NT2/D1 (cell line): Measurements from ENCODE around the gene VTI1A.
"Not testable (repeated sequence)": the region's sequence is repeated elsewhere in the genome, so short reads cannot be mapped to it uniquely, and the experiment has no call there.

Source experiments
- DNase-seq: peaks from one replicate; pipeline ENCODE4 v3.0.0-alpha.2; 2011; ENCODE audit warnings: low read depth, low spot score
- H3K27me3 ChIP-seq: 2 replicates; pipeline ENCODE4 v1.6.0; 2011; ENCODE audit warnings: mild to moderate bottlenecking; ENCODE audit not compliant: insufficient read length, insufficient read depth
- H3K36me3 ChIP-seq: 2 replicates; pipeline ENCODE4 v1.6.1; 2011; ENCODE audit warnings: mild to moderate bottlenecking, low read length, mixed read lengths; ENCODE audit not compliant: insufficient read depth, insufficient read length
- H3K4me1 ChIP-seq: 2 replicates; pipeline ENCODE4 v1.5.1; 2011; ENCODE audit not compliant: insufficient read depth, insufficient read length
- H3K4me3 ChIP-seq: 2 replicates; pipeline ENCODE4 v1.5.1; 2011; ENCODE audit warnings: low read depth; ENCODE audit not compliant: insufficient read length
- H3K9ac ChIP-seq: 2 replicates; pipeline ENCODE4 v1.6.0; 2011; ENCODE audit warnings: low read depth; ENCODE audit not compliant: insufficient read length
- H3K9me3 ChIP-seq: 2 replicates; pipeline ENCODE4 v1.5.1; 2011; ENCODE audit warnings: mild to moderate bottlenecking, low read length; ENCODE audit not compliant: insufficient read depth
- SUZ12 ChIP-seq: IDR thresholded peaks from 2 replicates; pipeline ENCODE4 v1.6.1; 2011; ENCODE audit not compliant: insufficient read length, insufficient read depth; ENCODE audit errors: extremely low read depth
- YY1 ChIP-seq: IDR thresholded peaks from 2 replicates; pipeline ENCODE4 v1.6.1; 2011; ENCODE audit not compliant: insufficient read length, insufficient read depth
- ZNF274 ChIP-seq: IDR thresholded peaks from 2 replicates; pipeline ENCODE4 v1.6.1; 2011; ENCODE audit warnings: mild to moderate bottlenecking, low read depth, low read length

The VTI1A gene

DNA sequence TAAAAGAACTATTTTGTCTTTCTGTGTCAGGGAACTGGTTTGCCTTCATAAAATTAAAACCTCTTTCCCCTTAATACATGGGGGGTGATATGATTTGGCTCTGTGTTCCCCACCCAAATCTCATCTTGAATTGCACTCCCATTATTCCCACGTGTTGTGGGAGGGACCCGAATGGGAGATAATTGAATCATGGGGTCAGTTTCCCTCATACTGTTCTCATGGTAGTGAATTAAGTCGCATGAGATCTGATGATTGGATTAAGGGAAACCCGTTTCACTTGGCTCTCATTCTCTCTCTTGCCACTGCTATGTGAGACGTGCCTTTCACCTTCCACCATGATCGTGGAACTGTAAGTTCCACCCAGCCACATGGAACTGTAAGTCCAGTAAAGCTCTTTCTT, 142.1 kb downstream of the VTI1A start:
- H3K36me3 ChIP-seq, result no peaks in the 10 kb centered on the region
- H3K27me3 ChIP-seq, result no peaks in the 10 kb centered on the region
- H3K4me1 ChIP-seq, result no peaks in the 10 kb centered on the region
- no peak for DNase-seq
- no peak for TF ChIP-seq ZNF274
- no peak for TF ChIP-seq YY1
- TF ChIP-seq SUZ12, result no peak
- H3K9me3 ChIP-seq, result no peaks in the 10 kb centered on the region
- H3K9ac ChIP-seq, result no peak overlapping the region
- no peak overlapping the region for H3K4me3 ChIP-seq

DNA sequence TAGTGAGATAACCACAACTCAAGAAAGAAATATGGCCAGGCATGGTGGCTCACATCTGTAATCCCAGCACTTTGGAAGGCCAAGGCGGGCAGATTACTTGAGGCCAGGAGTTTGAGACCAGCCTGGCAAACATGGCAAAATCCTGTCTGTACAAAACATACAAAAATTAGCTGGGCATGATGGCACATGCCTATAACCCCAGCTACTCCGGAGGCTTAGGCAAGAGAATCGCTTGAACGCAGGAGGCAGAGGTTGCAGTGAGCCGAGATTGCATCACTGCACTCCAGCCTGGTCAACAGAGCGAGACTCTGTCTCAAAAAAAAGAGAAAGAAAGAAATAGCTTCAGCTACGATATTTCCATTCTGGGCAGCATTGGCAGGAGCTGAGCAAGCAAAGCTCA, 143.8 kb downstream of the VTI1A start:
- not testable (repeated sequence) for H3K9ac ChIP-seq, H3K4me1 ChIP-seq, DNase-seq

DNA sequence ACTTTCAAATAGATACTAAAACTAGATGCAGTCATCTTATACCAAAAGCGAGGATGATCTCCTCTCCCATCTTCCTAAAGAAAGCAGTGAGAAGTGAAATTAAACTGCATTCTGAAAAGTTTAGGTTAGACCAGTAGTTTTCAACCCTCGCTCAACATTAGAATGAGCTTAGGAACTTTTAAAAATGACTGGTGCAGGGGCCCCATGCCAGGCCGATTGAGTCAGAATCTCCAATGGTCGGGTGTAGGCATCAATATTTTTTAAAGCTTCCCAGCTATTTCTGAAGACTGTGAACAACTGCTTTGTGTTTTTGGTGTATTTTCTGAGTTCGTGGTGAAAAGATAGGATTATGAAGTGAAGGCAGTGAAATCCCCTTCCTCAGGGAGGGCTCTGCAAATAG, 146.0 kb downstream of the VTI1A start:
- TF ChIP-seq YY1 (no peak), SUZ12 (no peak), ZNF274 (no peak)
- Histone ChIP-seq H3K9me3 (no peaks in the 10 kb centered on the region), H3K27me3 (no peaks in the 10 kb centered on the region), H3K36me3 (no peaks in the 10 kb centered on the region), H3K4me1 (no peaks in the 10 kb centered on the region), H3K9ac (no peak overlapping the region), H3K4me3 (no peak overlapping the region)
- no peak for DNase-seq

More for the DNA sequence above, 143.8 kb downstream of the VTI1A start:
- not testable (repeated sequence) for H3K9me3 ChIP-seq, H3K4me3 ChIP-seq, H3K36me3 ChIP-seq, H3K27me3 ChIP-seq

DNA sequence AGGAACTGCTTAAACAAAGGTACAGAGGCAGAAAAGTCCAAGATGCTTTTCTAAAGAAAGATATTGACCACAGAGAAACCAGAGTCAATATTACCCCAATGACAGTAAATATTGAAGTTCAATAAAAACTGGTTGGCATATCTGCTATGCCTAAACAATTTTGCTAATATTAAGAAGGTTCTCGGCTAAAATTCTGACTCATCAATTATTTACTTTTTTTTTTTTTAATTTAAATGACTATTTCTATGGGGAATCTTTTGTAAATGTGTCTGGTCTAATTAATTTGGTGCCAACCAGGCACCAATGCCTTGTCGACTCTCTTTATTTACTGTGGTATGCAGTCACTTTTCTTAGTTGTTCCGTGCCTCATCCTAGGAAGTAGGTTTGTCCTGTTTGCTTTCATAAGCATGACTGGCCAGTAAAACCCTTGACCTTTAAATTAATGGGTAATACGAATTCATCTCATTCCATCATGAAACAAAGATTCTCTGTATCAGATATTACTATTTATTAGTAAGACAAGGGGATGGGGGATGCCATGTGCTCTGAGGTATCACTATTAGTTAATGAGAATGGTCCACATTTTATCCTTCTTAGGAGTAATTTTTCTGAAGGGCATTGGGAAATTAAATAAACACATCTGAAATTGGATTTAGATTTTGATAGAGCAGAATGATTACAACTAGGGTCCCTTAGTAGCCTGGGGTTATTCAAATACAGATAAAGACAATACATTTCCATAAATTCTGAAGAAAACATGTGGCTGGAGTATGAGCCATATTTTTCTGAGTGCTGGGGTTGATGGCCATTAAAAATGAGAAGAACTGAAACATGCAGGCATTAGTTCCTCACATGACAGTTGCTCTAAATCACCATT, 154.4 kb downstream of the VTI1A start:
- no peak overlapping the region for H3K9ac ChIP-seq
- no peaks in the 10 kb centered on the region for H3K9me3 ChIP-seq
- TF ChIP-seq SUZ12 (no peak), YY1 (no peak), ZNF274 (no peak)
- no peaks in the 10 kb centered on the region for H3K27me3 ChIP-seq
- H3K4me3 ChIP-seq, result no peak overlapping the region
- H3K4me1 ChIP-seq, result no peaks in the 10 kb centered on the region
- no peak for DNase-seq
- no peaks in the 10 kb centered on the region for H3K36me3 ChIP-seq

DNA sequence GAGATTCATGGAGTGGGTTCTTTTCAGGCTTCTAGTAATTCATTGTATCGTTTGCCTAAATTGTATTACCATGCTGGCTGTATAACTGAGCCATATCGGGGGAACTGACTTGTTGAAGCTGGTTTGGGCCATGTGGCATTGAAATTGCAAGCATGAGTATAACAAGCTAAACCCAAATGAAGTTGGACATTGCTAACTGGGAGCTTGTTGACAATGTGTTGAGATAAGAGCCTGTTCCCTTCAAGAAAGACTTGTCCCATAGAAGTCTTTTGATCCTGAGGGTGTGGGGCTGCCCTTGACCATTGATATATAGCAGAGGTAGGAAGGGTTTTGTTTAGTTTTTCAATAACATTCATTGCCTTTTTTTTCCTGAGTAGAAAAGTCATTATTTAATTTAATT, 156.0 kb downstream of the VTI1A start:
- no peaks in the 10 kb centered on the region for H3K9me3 ChIP-seq
- DNase-seq, result no peak
- H3K36me3 ChIP-seq, result no peaks in the 10 kb centered on the region

DNA sequence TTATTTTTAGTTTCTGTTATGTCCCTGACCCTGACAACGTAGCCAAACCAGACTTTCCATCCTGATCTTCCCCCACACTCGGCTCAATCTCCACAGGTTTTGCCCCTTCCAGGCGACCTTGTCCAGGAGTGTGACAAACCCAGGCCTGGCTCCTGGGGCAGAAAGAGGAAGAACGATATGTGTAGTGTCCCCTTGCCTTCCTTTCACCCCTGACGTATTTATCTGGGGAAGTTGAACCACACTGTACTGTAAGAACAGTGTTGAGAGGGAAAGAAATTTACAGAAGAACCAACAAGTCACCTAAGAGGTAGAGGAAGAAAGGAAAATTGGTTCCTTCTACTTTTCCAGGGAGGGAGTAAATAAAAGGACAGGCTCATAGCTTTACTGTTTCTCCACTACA, 158.0 kb downstream of the VTI1A start:
- Histone ChIP-seq H3K4me3 (no peak overlapping the region), H3K4me1 (no peaks in the 10 kb centered on the region), H3K9ac (no peak overlapping the region), H3K27me3 (no peaks in the 10 kb centered on the region), H3K9me3 (no peaks in the 10 kb centered on the region), H3K36me3 (no peaks in the 10 kb centered on the region)
- DNase-seq, result no peak
- TF ChIP-seq ZNF274 (no peak), YY1 (no peak), SUZ12 (no peak)

More for the DNA sequence above, 156.0 kb downstream of the VTI1A start:
- H3K4me1 ChIP-seq, result no peaks in the 10 kb centered on the region
- no peaks in the 10 kb centered on the region for H3K27me3 ChIP-seq
- no peak overlapping the region for H3K9ac ChIP-seq
- H3K4me3 ChIP-seq, result no peak overlapping the region
- no peak for TF ChIP-seq ZNF274
- TF ChIP-seq YY1, result no peak
- TF ChIP-seq SUZ12, result no peak

DNA sequence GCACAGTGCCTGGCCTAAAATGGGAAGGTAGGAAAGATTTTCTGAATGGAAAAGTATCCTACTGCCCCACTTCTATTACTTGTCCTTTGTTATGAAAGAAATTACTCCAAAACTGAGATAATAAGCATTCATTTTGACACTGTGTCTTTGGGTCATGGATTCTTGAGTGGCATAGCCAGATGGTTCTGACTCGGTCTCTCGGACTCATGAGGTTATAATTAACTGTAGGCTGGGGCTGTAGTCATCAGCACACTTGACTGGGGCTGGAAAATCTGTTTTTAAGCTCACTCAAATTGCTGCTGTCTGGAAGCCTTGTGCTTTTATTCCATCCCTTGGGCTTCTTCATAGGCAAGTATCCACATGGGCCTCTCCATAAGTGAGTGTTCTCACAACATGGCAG, 160.5 kb downstream of the VTI1A start:
- Histone ChIP-seq H3K4me3 (no peak overlapping the region), H3K9me3 (no peaks in the 10 kb centered on the region), H3K27me3 (no peaks in the 10 kb centered on the region), H3K9ac (no peak overlapping the region), H3K36me3 (no peaks in the 10 kb centered on the region), H3K4me1 (no peaks in the 10 kb centered on the region)
- TF ChIP-seq SUZ12, result no peak
- TF ChIP-seq YY1, result no peak
- TF ChIP-seq ZNF274, result no peak
- DNase-seq, result no peak
